Esophagus muscularis mucosa (tissue), 3 donors: ENCODE measurements around the gene RNU6-1.

Experiments
- CTCF ChIP-seq, 3 experiments: fragments of 200-600 bp in 2 of 3; fragments of 450-650 bp in 1 of 3; sonication (generic) in 2 of 3; IDR thresholded peaks; one replicate each; pipeline ENCODE4 v1.5.1; 2017 to 2019; ENCODE audit warnings: antibody characterized with exemption in 3 of 3, mild to moderate bottlenecking in 2 of 3, moderate library complexity in 1 of 3
- POLR2AphosphoS5 ChIP-seq, 2 donors: sonication (generic); formaldehyde crosslinking; IDR thresholded peaks; one replicate each; pipeline ENCODE4 v1.6.1; 2017; ENCODE audit warnings: antibody characterized with exemption in 2 of 2

- TF ChIP-seq CTCF (IDR thresholded peaks at IDR 0.05) = no peak
- no peak for TF ChIP-seq POLR2AphosphoS5 (IDR thresholded peaks at IDR 0.05)
Observed at GRCh38 chr15:67840749-67841512, 1.1 kb upstream of the RNU6-1 start.
